HepG2 (cell line): ENCODE data around the gene RPH3AL. TPM values are rescaled to one million over a fixed set of nuclear protein-coding genes. Genes with fewer than 3 reads are reported as not detected.
A peak's percentile ranks its signal among the peaks of the same experiment; 100 is the strongest.

Experiments used
- ATAC-seq: fragments of 200-7000 bp; cut with Tn5 transposase; 3 replicates; pipeline ENCODE4 v1.9.1; 2020; ENCODE audit warnings: mild to moderate bottlenecking, moderate library complexity
- BruUV-seq: library from RNA; stranded (reverse); fragments of 400-500 nt; replicated peaks from 2 replicates; lab custom pipeline; 2021; lab: Mats Ljungman, UMichigan
- CTCF ChIA-PET: fragments of 300-600 bp; formaldehyde crosslinking; extraction: SDS; loops from one replicate; lab custom pipeline; 2021; ENCODE audit warnings: low total read pairs, inconsistent platforms, low intra/inter-chr PET ratio; lab: Yijun Ruan, JAX
- POLR2A ChIA-PET: fragments of 350-600 bp; sonication (Branson Sonifier 250); formaldehyde crosslinking; loops from one replicate; lab custom pipeline; 2020; ENCODE audit warnings: antibody characterized with exemption, inconsistent platforms; lab: Yijun Ruan, JAX
- DNase-seq: peaks from one replicate; pipeline ENCODE4 v3.0.0-alpha.2; 2015; ENCODE audit warnings: low spot score
- FAIRE-seq: peaks from 3 replicates; lab custom pipeline; 2011; peaks lifted over from hg19 to GRCh38; lab: Jason Lieb, UNC
- H2AFZ ChIP-seq: one replicate; pipeline ENCODE4 v1.6.1; 2011; ENCODE audit warnings: low read length, inconsistent platforms
- H3K27ac ChIP-seq: fragments of 300-600 bp; 3 replicates; pipeline ENCODE4 v1.8.0; 2011; ENCODE audit warnings: mixed run types, mild to moderate bottlenecking, mixed read lengths, low read length, inconsistent platforms; ENCODE audit not compliant: insufficient read depth; ENCODE audit errors: extremely low read length
- H3K27me3 ChIP-seq, 2 experiments: fragments of 200-600 bp in 1 of 2; 2 replicates in 1 of 2; 3 replicates in 1 of 2; pipeline versions ENCODE4 v1.6.0 to v1.8.0; 2011; ENCODE audit warnings: low read length in 2 of 2, mild to moderate bottlenecking in 2 of 2, moderate library complexity in 2 of 2, inconsistent platforms in 1 of 2; ENCODE audit not compliant: insufficient read depth in 2 of 2, control insufficient read depth in 1 of 2
- H3K36me3 ChIP-seq, 2 experiments: fragments of 200-600 bp in 1 of 2; replicated peaks in 1 of 2; 2 replicates in 1 of 2; 3 replicates in 1 of 2; pipeline versions ENCODE4 v1.5.1 to v1.8.0; 2011; ENCODE audit warnings: low read length in 2 of 2, inconsistent platforms in 1 of 2; ENCODE audit not compliant: insufficient read depth in 2 of 2, control insufficient read depth in 1 of 2
- H3K4me1 ChIP-seq: 2 replicates; pipeline ENCODE4 v1.5.1; 2012; ENCODE audit warnings: low read length, inconsistent platforms; ENCODE audit not compliant: insufficient read depth
- H3K4me2 ChIP-seq: 2 replicates; pipeline ENCODE4 v1.6.0; 2011; ENCODE audit warnings: low read depth, low read length, inconsistent platforms
- H3K4me3 ChIP-seq, 3 experiments: fragments of 200-600 bp in 1 of 3; sonication (generic), shearing (Covaris generic) in 1 of 3; replicated peaks in 1 of 3; 2 replicates each; pipeline ENCODE4 v1.5.1; 2011 to 2016; ENCODE audit warnings: low read length in 3 of 3, inconsistent platforms in 2 of 3, low read depth in 2 of 3, mild to moderate bottlenecking in 2 of 3, control low read depth in 1 of 3, mixed read lengths in 1 of 3; ENCODE audit not compliant: insufficient read depth in 1 of 3
- H3K79me2 ChIP-seq: one replicate; pipeline ENCODE4 v1.6.1; 2011; ENCODE audit warnings: low read length, inconsistent platforms; ENCODE audit not compliant: insufficient read depth
- H3K9ac ChIP-seq: 2 replicates; pipeline ENCODE4 v1.6.0; 2011; ENCODE audit warnings: mild to moderate bottlenecking, low read depth, low read length, inconsistent platforms; ENCODE audit not compliant: insufficient read depth
- H3K9me3 ChIP-seq: 2 replicates; pipeline ENCODE4 v1.5.1; 2012; ENCODE audit warnings: mild to moderate bottlenecking, low read length
- H4K20me1 ChIP-seq: 2 replicates; pipeline ENCODE4 v1.6.0; 2011; ENCODE audit warnings: inconsistent platforms, mild to moderate bottlenecking, low read length, moderate library complexity; ENCODE audit not compliant: insufficient read depth
- ARID2 ChIP-seq: sonication (generic); formaldehyde crosslinking; IDR thresholded peaks from 2 replicates; pipeline ENCODE4 v1.8.1; 2022; ENCODE audit warnings: mild to moderate bottlenecking, missing genetic modification reagents, borderline replicate concordance
- GABPB1 ChIP-seq: IDR thresholded peaks from 2 replicates; pipeline ENCODE4 v1.6.1; 2016; ENCODE audit warnings: mild to moderate bottlenecking, missing genetic modification reagents, moderate library complexity, missing compliant biosample characterization
- HNRNPL ChIP-seq: fragments of 200-400 bp; formaldehyde crosslinking; IDR thresholded peaks from 2 replicates; pipeline ENCODE4 v1.6.1; 2017; ENCODE audit warnings: mild to moderate bottlenecking, low read depth, low read length
- MTA1 ChIP-seq: sonication (generic); formaldehyde crosslinking; IDR thresholded peaks from 2 replicates; pipeline ENCODE4 v1.4.0; 2020; ENCODE audit warnings: missing genetic modification reagents, mild to moderate bottlenecking, borderline replicate concordance
- ONECUT2 ChIP-seq: sonication (generic); formaldehyde crosslinking; IDR thresholded peaks from 2 replicates; pipeline ENCODE4 v1.4.0; 2020; ENCODE audit warnings: missing genetic modification reagents
- ZFP41 ChIP-seq: sonication (generic); formaldehyde crosslinking; IDR thresholded peaks from 2 replicates; pipeline ENCODE4 v1.4.0; 2020; ENCODE audit warnings: mild to moderate bottlenecking, missing genetic modification reagents, borderline replicate concordance
- ZNF274 ChIP-seq: sonication (generic); formaldehyde crosslinking; IDR thresholded peaks from 2 replicates; pipeline ENCODE4 v1.5.1; 2020; ENCODE audit warnings: mild to moderate bottlenecking, missing genetic modification reagents
- ZNF333 ChIP-seq: sonication (generic); formaldehyde crosslinking; IDR thresholded peaks from 2 replicates; pipeline ENCODE4 v1.4.0; 2020; ENCODE audit warnings: mild to moderate bottlenecking, missing genetic modification reagents, borderline replicate concordance
- ZNF747 ChIP-seq: sonication (generic); formaldehyde crosslinking; IDR thresholded peaks from 2 replicates; pipeline ENCODE4 v1.8.1; 2023; ENCODE audit warnings: missing genetic modification reagents, mild to moderate bottlenecking, borderline replicate concordance
- ZNF784 ChIP-seq: sonication (generic); formaldehyde crosslinking; IDR thresholded peaks from 2 replicates; pipeline ENCODE4 v1.5.1; 2020; ENCODE audit warnings: missing genetic modification reagents, mild to moderate bottlenecking, borderline replicate concordance
- WGBS: methylation state at CpG from one replicate; pipeline ENCODE4 v1.1.6; 2017; ENCODE audit warnings: low lambda C conversion rate; 5-methylcytosine and 5-hydroxymethylcytosine counted together
- in situ Hi-C: cut with HindIII; loops from 2 replicates; pipeline ENCODE4 v1.10.0; 2017; ENCODE audit warnings: low pct_unique_long_range_greater_than_20kb; ENCODE audit not compliant: extremely low pct_ligation_motif_present
- intact Hi-C: fragments of 100-400 bp; cut with micrococcal nuclease; formaldehyde crosslinking; loops from one replicate; pipeline ENCODE4 v1.10.0; 2022; ENCODE audit not compliant: unreplicated experiment
- polyA plus RNA-seq, 8 experiments: library from polyadenylated mRNA; depleted of rRNA in 3 of 8; stranded (reverse) in 7 of 8; unstranded in 1 of 8; fragments of >200 nt; fragmentation: Illumina TruSeq in 4 of 8; extraction: Trizol in 4 of 8; gene quantifications; 2 replicates each; pipeline versions ENCODE4 v1.2.1 to v1.2.3, GENCODE V29; 2011 to 2016; ENCODE audit warnings: low read depth in 4 of 8, missing spikeins in 1 of 8, mixed read lengths in 1 of 8; ENCODE audit not compliant: insufficient read depth in 1 of 8
- total RNA-seq, 5 experiments: library from RNA; depleted of rRNA; stranded (reverse); fragments of >200 nt; fragmentation: Illumina TruSeq; extraction: Trizol; gene quantifications; 2 replicates each; pipeline ENCODE4 v1.2.3, GENCODE V29; 2016; ENCODE audit warnings: low read depth in 1 of 5
- TF ChIP-seq, protein P1 (sequence below): sonication (generic); formaldehyde crosslinking; IDR thresholded peaks from 2 replicates; pipeline ENCODE4 v1.4.0; 2020; ENCODE audit warnings: low read depth, mild to moderate bottlenecking, missing genetic modification reagents
- TF ChIP-seq, protein P2 (sequence below): sonication (generic); formaldehyde crosslinking; IDR thresholded peaks from 2 replicates; pipeline ENCODE4 v1.8.1; 2023; ENCODE audit warnings: missing genetic modification reagents, mild to moderate bottlenecking, borderline replicate concordance

RPH3AL gene
- total and polyA plus RNA-seq, 2 of the 13 experiments (the other 11 are each of a cell fraction or from before 2014, with no cell fraction given), result 7.8 to 16.4 TPM

- TF ChIP-seq ZFP41 (CRISPR knock-in tag) (no peak), GABPB1 (CRISPR knock-in tag) (0 out of 2 replicates have a peak, but pooled peaks have one; percentile 53), ZNF784 (no peak), ZNF747 (CRISPR knock-in tag) (no peak)
Measured at GRCh38 chr17:193841-194806, 158.5 kb downstream of the RPH3AL start (continued).

DNA sequence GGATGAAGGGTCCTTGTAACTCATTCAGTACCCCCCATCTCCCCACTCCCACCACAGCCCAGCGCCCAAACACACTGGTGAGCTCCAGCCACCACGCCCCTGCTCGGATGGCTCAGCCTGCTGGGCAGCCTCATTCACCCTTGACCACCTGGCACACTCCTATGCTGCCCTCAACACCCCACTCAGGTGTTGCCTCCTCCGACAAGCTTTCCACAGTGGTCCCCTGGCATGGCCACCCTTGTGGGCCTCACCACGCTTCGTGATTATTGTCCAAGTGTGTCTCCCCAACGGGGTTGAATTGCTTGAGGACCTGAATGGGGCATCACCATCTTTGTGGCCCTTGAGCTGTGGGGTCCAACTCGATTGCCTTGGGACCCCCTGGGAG is 159.2 kb downstream of the RPH3AL start:
- H3K27me3 ChIP-seq, result peaks cover 0 to 5% of the 10 kb centered on the region in 2 experiments; a peak in 1 of 5 replicates
- 72% methylated on average over 6 of the region's 8 CpGs for WGBS
- no peak for FAIRE-seq
- H3K4me3 ChIP-seq, result peak overlapping the region in 1 of 3 experiments; percentile 65; a peak in 1 of 6 replicates
- H2AFZ ChIP-seq, result no peak overlapping the region
- POLR2A ChIA-PET, result interaction anchor here (0.9 to 1.4 kb wide), 2 partner anchors 11 to 159 kb away, joined by 8 to 12 read pairs; partner anchors contain the start of gene RPH3AL
- peaks cover 21% of the 10 kb centered on the region for H3K4me1 ChIP-seq
- H3K4me2 ChIP-seq, result peak overlapping the region; percentile 82
- no peak overlapping the region for H3K27ac ChIP-seq
- no TSS peak for BruUV-seq
- in situ Hi-C loops, result no loop called here
- H3K9me3 ChIP-seq, result no peaks in the 10 kb centered on the region
- no peak for DNase-seq
- peak; percentile 40 for ATAC-seq
- intact Hi-C loops, result no loop called here
- no peaks in the 10 kb centered on the region for H4K20me1 ChIP-seq
- CTCF ChIA-PET, result no interaction called here
- no peaks in the 10 kb centered on the region for H3K36me3 ChIP-seq
- H3K79me2 ChIP-seq, result no peaks in the 10 kb centered on the region
- peak overlapping the region; percentile 49; the same call in 1 of the 2 replicates for H3K9ac ChIP-seq
- TF ChIP-seq ZNF274, result peak; percentile 33; the same call in 1 of the 2 replicates
- no peak for TF ChIP-seq ONECUT2 (CRISPR knock-in tag)
- TF ChIP-seq, protein P1, sequence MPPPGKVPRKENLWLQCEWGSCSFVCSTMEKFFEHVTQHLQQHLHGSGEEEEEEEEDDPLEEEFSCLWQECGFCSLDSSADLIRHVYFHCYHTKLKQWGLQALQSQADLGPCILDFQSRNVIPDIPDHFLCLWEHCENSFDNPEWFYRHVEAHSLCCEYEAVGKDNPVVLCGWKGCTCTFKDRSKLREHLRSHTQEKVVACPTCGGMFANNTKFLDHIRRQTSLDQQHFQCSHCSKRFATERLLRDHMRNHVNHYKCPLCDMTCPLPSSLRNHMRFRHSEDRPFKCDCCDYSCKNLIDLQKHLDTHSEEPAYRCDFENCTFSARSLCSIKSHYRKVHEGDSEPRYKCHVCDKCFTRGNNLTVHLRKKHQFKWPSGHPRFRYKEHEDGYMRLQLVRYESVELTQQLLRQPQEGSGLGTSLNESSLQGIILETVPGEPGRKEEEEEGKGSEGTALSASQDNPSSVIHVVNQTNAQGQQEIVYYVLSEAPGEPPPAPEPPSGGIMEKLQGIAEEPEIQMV (CRISPR knock-in tag), result no peak
- TF ChIP-seq MTA1 (CRISPR knock-in tag), result 0 out of 2 replicates have a peak, but pooled peaks have one; percentile 14
- TF ChIP-seq HNRNPL, result peak; percentile 66; the same call in 1 of the 2 replicates
- TF ChIP-seq, protein P2, sequence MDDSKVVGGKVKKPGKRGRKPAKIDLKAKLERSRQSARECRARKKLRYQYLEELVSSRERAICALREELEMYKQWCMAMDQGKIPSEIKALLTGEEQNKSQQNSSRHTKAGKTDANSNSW, result no peak
- 0 out of 2 replicates have a peak, but pooled peaks have one; percentile 49 for TF ChIP-seq ARID2 (CRISPR knock-in tag)
- 0 out of 2 replicates have a peak, but pooled peaks have one; percentile 18 for TF ChIP-seq ZNF333
